Karpas-422 (cell line): ENCODE measurements around the gene UBE2O. TPM values are rescaled to one million over a fixed set of nuclear protein-coding genes. Genes with fewer than 3 reads are reported as not detected.

Experiments used
- DNase-seq: peaks from one replicate; pipeline ENCODE4 v3.0.0-alpha.2; 2015
- H2AFZ ChIP-seq: fragments of 200-600 bp; sonication (generic); 2 replicates; pipeline ENCODE4 v1.6.1; 2014; ENCODE audit warnings: antibody characterized with exemption, low read length, mixed read lengths
- H3K27ac ChIP-seq: fragments of 200-600 bp; sonication (generic); 2 replicates; pipeline ENCODE4 v1.5.1; 2014; ENCODE audit warnings: mild to moderate bottlenecking, low read length, moderate library complexity
- H3K27me3 ChIP-seq: fragments of 200-600 bp; sonication (generic); 2 replicates; pipeline ENCODE4 v1.6.1; 2014; ENCODE audit warnings: low read length, mixed read lengths
- H3K36me3 ChIP-seq: fragments of 200-600 bp; sonication (generic); 2 replicates; pipeline ENCODE4 v1.6.1; 2014; ENCODE audit warnings: low read length, mixed read lengths; ENCODE audit not compliant: insufficient read depth
- H3K4me1 ChIP-seq: fragments of 200-600 bp; sonication (generic); 2 replicates; pipeline ENCODE4 v1.6.1; 2014; ENCODE audit warnings: mild to moderate bottlenecking, low read length, mixed read lengths
- H3K4me2 ChIP-seq: fragments of 200-600 bp; sonication (generic); 2 replicates; pipeline ENCODE4 v1.6.1; 2014; ENCODE audit warnings: low read length, low read depth, mild to moderate bottlenecking; ENCODE audit not compliant: poor library complexity, severe bottlenecking
- H3K4me3 ChIP-seq: fragments of 200-600 bp; sonication (generic); 2 replicates; pipeline ENCODE4 v1.5.1; 2014; ENCODE audit warnings: mild to moderate bottlenecking, antibody characterized with exemption, low read length, mixed read lengths
- H3K79me2 ChIP-seq: fragments of 200-600 bp; sonication (generic); 2 replicates; pipeline ENCODE4 v1.6.1; 2014; ENCODE audit warnings: mild to moderate bottlenecking, low read length, mixed read lengths
- H3K9ac ChIP-seq: fragments of 200-600 bp; sonication (generic); 2 replicates; pipeline ENCODE4 v1.6.0; 2014; ENCODE audit warnings: low read length
- H3K9me2 ChIP-seq: fragments of 200-600 bp; sonication (generic), shearing (Covaris generic); replicated peaks from 2 replicates; pipeline ENCODE4 v1.6.0; 2014; ENCODE audit warnings: mild to moderate bottlenecking, low read length, moderate library complexity; ENCODE audit not compliant: insufficient read depth
- H3K9me3 ChIP-seq: fragments of 300-700, 200-600 bp; sonication (generic); 2 replicates; pipeline ENCODE4 v1.6.1; 2014; ENCODE audit warnings: low read length, mixed read lengths
- H4K20me1 ChIP-seq: fragments of 200-600 bp; sonication (generic); 2 replicates; pipeline ENCODE4 v1.6.1; 2014; ENCODE audit warnings: mild to moderate bottlenecking, antibody characterized with exemption, low read length, low read depth; ENCODE audit not compliant: insufficient read depth
- total RNA-seq: library from RNA; depleted of rRNA; stranded (reverse); fragments of >200 nt; shearing (Covaris generic); gene quantifications from 2 replicates; pipeline ENCODE4 v1.2.3, GENCODE V29; 2014; ENCODE audit warnings: low replicate concordance

The UBE2O gene
- total RNA-seq, 1 experiment from 2014 or later: 10.5 TPM

GRCh38 chr17:76444518-76445311, 8.2 kb downstream of the UBE2O start:
- Histone ChIP-seq H3K79me2 (peaks cover 76% of the 10 kb centered on the region), H3K9ac (peak overlapping the region; percentile 22; the same call in 1 of the 2 replicates), H3K36me3 (no peaks in the 10 kb centered on the region), H3K27ac (peak overlapping the region; percentile 8; the same call in 1 of the 2 replicates), H3K4me3 (peak overlapping the region; percentile 49), H4K20me1 (peaks cover 92% of the 10 kb centered on the region), H3K27me3 (no peaks in the 10 kb centered on the region), H2AFZ (no peak overlapping the region), H3K9me2 (no peaks in the 10 kb centered on the region), H3K4me2 (peak overlapping the region; percentile 65), H3K4me1 (peaks cover 87% of the 10 kb centered on the region), H3K9me3 (no peaks in the 10 kb centered on the region)
- peak; percentile 56 for DNase-seq

- peaks cover 89% of the 10 kb centered on the region for H4K20me1 ChIP-seq
These were observed 10.3 kb downstream of the UBE2O start for GRCh38 chr17:76442341-76443338.

GRCh38 chr17:76441686-76442340, 11.1 kb downstream of the UBE2O start:
- DNase-seq: no peak
- no peak overlapping the region for H3K4me3 ChIP-seq
- no peak overlapping the region for H3K9ac ChIP-seq
- no peak overlapping the region for H3K4me2 ChIP-seq
- no peaks in the 10 kb centered on the region for H3K9me2 ChIP-seq
- peaks cover 71% of the 10 kb centered on the region for H3K4me1 ChIP-seq
- H2AFZ ChIP-seq: no peak overlapping the region
- no peaks in the 10 kb centered on the region for H3K36me3 ChIP-seq
- peaks cover 84% of the 10 kb centered on the region for H4K20me1 ChIP-seq
- H3K9me3 ChIP-seq: no peaks in the 10 kb centered on the region
- H3K27ac ChIP-seq: no peak overlapping the region
- no peaks in the 10 kb centered on the region for H3K27me3 ChIP-seq
- H3K79me2 ChIP-seq: peaks cover 65% of the 10 kb centered on the region

More at GRCh38 chr17:76442341-76443338, 10.3 kb downstream of the UBE2O start:
- peak overlapping the region; percentile 19 for H3K4me2 ChIP-seq
- no peaks in the 10 kb centered on the region for H3K36me3 ChIP-seq
- H3K79me2 ChIP-seq: peaks cover 71% of the 10 kb centered on the region
- H3K4me1 ChIP-seq: peaks cover 79% of the 10 kb centered on the region
- no peaks in the 10 kb centered on the region for H3K9me3 ChIP-seq
- no peak overlapping the region for H2AFZ ChIP-seq
- H3K27me3 ChIP-seq: no peaks in the 10 kb centered on the region
- H3K27ac ChIP-seq: no peak overlapping the region
- H3K4me3 ChIP-seq: no peak overlapping the region
- H3K9me2 ChIP-seq: no peaks in the 10 kb centered on the region
- no peak for DNase-seq
- no peak overlapping the region; the same call in 1 of the 2 replicates for H3K9ac ChIP-seq

- Histone ChIP-seq H3K27ac (no peak overlapping the region), H2AFZ (no peak overlapping the region), H3K36me3 (no peaks in the 10 kb centered on the region), H4K20me1 (peaks cover 80% of the 10 kb centered on the region), H3K4me1 (peaks cover 61% of the 10 kb centered on the region), H3K9me3 (no peaks in the 10 kb centered on the region), H3K4me3 (no peak overlapping the region), H3K27me3 (no peaks in the 10 kb centered on the region), H3K9ac (no peak overlapping the region), H3K79me2 (peaks cover 61% of the 10 kb centered on the region), H3K4me2 (no peak overlapping the region), H3K9me2 (no peaks in the 10 kb centered on the region)
- no peak for DNase-seq
These were observed 12.1 kb downstream of the UBE2O start for GRCh38 chr17:76440751-76441362.

GRCh38 chr17:76439314-76439928, 13.5 kb downstream of the UBE2O start:
- Histone ChIP-seq H3K27ac (no peak overlapping the region), H3K4me3 (no peak overlapping the region), H3K36me3 (no peaks in the 10 kb centered on the region), H3K79me2 (peaks cover 59% of the 10 kb centered on the region), H2AFZ (no peak overlapping the region), H3K4me1 (peaks cover 52% of the 10 kb centered on the region), H3K9me2 (no peaks in the 10 kb centered on the region), H4K20me1 (peaks cover 77% of the 10 kb centered on the region), H3K9ac (no peak overlapping the region), H3K9me3 (no peaks in the 10 kb centered on the region), H3K27me3 (no peaks in the 10 kb centered on the region), H3K4me2 (no peak overlapping the region)
- no peak for DNase-seq

GRCh38 chr17:76438906-76439305, 14.0 kb downstream of the UBE2O start:
- no peak for DNase-seq
- Histone ChIP-seq H3K9me3 (no peaks in the 10 kb centered on the region), H3K79me2 (peaks cover 58% of the 10 kb centered on the region), H3K4me3 (no peak overlapping the region), H4K20me1 (peaks cover 77% of the 10 kb centered on the region), H3K36me3 (no peaks in the 10 kb centered on the region), H3K27me3 (no peaks in the 10 kb centered on the region), H3K9ac (no peak overlapping the region), H3K4me2 (no peak overlapping the region), H3K4me1 (peaks cover 53% of the 10 kb centered on the region), H3K9me2 (no peaks in the 10 kb centered on the region), H2AFZ (no peak overlapping the region), H3K27ac (no peak overlapping the region)

GRCh38 chr17:76437467-76438402, 15.2 kb downstream of the UBE2O start:
- no peaks in the 10 kb centered on the region for H3K27me3 ChIP-seq
- no peaks in the 10 kb centered on the region for H3K36me3 ChIP-seq
- no peaks in the 10 kb centered on the region for H3K9me3 ChIP-seq
- H2AFZ ChIP-seq: no peak overlapping the region
- peaks cover 56% of the 10 kb centered on the region for H3K79me2 ChIP-seq
- no peak for DNase-seq
- H4K20me1 ChIP-seq: peaks cover 78% of the 10 kb centered on the region
- no peak overlapping the region for H3K4me3 ChIP-seq
- H3K27ac ChIP-seq: no peak overlapping the region
- no peak overlapping the region for H3K4me2 ChIP-seq
- no peak overlapping the region for H3K9ac ChIP-seq
- H3K4me1 ChIP-seq: peaks cover 53% of the 10 kb centered on the region
- H3K9me2 ChIP-seq: no peaks in the 10 kb centered on the region
